Hippocampal formation (tissue), 2 donors: ENCODE data around the gene COL24A1.
"Not testable (repeated sequence)": the region's sequence is repeated elsewhere in the genome, so short reads cannot be mapped to it uniquely, and the experiment has no call there.

Experiments used
- DNase-seq, 2 donors: peaks; one replicate each; lab custom pipeline; 2025; lab: John Stamatoyannopoulos, UW

Gene COL24A1

DNA sequence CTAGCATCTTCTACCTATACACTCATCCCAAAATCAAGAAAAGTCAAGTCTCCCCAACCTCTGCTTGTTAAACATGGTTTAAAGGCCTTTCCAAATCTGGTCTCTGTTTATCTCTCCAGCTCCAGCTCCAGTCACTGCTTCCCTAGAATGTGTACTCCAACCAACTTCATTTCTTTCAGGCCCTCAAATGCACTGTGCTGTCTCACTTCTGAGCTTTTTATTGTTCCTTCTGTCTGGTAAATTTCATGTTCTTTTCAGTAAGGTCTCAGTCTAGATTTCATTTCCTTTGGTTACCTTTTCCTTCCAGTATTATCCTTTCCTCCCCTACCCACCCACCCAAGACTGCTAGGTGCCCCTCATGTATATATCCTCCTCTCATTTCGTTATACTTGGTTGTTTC lies 3.7 kb downstream of the COL24A1 start:
- DNase-seq = no peak

DNA sequence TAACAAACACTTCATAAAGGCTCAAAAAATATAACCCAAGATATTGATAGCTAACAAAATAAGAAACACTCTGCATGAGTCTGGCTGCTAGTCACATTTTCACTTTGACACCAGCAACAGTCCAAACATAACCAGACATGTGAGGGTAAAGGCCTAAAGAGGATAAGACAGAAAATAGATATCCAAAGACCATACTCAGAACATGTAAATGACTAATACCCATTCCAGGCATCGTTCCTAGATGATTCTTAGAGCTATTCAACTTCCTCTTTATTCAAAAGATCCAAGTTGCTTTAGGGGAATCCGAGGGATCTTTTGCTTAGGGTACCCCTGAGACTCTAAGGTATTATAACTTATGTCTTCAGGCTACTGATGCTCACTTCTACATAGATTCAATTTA lies 5.1 kb downstream of the COL24A1 start:
- DNase-seq = no peak

DNA sequence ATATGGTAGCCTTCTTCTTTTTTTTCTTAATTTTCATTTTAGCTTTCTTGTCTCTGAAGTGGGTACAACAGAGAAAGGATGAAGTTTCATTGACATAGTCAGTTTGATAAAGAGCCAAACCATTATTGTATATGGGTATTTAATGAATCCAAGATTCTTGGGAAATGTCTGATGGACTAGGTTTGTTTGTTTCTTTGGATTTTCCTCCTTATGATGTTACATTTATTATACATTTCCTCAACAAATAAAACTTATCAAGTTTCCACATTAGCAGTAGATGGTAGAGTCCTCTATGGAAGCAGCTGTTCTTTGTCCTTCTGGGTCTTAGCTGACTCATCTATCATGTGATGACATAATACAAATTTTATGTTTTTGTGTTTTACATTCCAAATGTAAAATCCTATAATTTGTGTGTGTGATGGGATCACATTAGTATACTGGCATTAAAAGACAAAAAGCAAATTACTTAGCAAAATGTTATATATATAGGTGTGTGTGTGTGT lies 6.0 kb downstream of the COL24A1 start:
- DNase-seq = no peak

DNA sequence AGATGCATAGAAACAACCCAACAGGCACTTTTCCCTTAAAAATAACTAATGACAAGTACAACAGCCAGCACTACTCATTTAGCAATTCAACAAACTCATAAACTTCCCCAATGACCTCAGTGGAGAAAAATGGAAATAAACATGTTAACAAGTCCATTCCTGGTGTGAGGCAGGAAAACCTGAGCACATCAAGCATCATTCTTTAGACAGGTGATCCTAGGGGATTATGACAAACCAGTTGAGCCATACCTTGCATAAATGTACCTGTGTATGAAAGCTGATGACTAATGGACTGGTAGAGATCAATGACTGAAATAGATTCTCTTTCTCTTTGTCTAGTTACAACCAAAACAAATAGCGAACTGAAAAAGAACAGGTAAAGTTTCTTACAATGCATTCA lies 7.0 kb downstream of the COL24A1 start:
- DNase-seq = no peak

DNA sequence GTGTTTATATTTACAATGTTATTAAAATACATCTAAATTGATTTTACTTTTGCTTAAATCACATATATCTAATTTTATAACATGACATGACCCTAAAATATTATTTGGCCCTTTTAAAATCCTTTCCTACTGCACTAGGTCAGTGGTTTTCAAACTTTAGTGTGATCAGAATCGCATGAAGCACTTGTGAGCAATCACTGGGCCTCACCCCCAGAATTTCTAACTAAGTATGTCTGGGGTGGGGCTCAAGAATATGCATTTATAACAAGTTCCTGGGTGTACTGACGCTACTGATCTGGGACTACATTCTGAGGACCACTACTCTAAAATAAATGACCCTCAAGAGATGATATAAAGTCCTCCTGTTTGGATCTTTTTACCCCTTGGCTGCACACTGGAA lies 8.8 kb downstream of the COL24A1 start:
- DNase-seq = no peak

DNA sequence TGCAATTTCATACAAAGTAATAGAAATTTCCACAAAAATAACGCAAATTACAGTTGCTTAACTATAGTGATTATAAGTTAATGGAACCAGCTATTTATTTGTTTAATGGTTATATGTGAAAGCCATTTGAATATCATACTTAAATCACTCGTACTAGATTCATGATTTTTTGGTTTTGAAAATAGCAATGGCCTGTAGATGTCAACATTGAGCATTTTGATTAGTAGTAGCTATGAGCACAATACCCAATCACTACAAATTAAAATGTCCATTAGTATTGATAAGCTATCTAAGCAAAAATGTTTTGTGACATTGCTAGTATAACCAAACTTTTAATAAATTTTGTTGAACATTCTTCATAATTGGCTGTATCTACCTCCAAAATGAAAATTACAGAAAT lies 10.0 kb downstream of the COL24A1 start:
- DNase-seq = no peak

DNA sequence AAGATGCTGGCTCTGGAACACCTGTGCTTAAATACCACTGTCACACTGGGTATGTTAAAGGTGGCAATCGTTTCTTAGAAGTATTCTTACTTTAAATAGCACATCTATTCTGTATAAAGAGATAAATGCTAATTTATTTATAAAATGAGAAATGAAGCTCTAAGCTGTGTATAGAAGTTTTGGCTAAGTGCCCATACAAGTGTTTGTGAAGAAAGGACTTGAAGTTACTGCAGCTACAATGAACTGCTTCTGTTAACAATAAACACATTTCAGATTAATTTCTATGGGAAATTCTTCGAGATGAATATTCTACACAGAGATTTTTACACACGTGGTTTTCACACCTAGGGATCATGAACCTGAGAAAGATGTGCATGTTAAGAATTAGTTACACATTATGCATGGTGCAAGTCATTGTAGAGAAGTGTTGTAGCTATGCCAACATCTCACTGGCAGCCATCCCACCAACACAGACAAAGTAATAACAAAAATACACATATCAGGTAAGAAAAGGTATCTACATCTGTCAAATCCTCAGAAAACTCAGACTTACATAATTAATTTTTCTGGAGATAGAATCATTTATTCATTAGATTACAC lies 16.2 kb downstream of the COL24A1 start:
- no peak for DNase-seq

DNA sequence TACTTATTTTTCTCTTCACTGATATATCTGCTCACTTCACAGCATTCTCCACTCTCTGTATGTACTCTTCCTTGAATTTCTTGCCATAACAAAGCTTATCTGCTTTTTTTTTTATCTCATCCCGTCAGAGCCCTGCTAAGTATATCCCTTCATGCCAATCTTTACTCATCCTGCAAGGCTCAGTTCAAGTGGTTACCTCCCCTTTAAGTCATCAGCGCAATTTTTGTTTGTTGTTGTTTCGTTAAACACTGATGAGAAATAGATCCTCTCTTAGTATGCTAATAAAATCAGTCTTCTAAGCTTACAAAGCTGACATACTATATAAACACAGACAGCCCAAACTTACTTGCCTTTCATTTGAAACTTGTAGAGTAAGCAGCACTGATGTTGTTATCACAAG lies 17.8 kb downstream of the COL24A1 start:
- no peak for DNase-seq

DNA sequence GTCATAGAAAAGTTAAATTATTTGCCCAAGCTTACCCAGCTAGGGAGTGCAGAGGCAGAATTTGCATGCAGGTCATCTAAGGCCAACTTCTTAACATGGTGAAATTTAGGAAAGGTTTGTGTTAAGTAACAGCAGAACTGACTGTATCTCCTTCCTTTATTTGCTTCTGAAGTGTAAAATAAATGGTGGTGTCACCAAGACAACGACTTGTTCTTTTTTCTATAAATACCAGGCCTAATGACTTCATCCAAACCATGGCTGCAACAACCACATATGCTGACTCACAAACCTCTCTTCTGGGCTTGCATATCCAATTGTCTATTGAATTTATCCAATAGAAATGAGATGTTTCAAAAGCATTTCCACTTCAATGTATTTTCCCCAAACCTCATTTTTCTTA lies 19.1 kb downstream of the COL24A1 start:
- no peak for DNase-seq

DNA sequence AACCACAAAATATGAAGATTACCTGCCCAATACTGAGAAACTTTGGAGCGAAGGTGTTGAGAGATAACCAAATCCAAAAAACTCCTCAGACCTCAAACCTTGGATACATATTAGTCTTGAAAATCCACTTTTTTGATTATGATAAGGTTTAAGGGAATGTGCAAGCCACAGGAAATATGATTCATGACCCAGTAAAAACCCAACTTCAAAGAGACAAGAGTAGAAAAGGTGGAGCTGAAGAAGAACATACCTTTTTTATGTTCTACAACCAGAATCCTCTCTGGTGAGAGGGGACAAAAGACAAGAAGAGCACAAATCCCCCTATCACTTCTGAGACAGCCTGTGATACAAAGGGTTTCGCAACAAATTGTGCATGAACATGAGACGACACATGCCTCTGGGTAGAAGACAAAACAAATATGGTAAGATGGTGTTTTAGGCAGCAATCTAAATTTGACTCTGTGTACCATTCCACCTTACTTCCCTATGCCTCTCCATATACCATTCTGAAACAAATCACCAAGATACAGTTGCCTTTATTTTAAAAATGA lies 37.3 kb downstream of the COL24A1 start:
- DNase-seq = no peak

DNA sequence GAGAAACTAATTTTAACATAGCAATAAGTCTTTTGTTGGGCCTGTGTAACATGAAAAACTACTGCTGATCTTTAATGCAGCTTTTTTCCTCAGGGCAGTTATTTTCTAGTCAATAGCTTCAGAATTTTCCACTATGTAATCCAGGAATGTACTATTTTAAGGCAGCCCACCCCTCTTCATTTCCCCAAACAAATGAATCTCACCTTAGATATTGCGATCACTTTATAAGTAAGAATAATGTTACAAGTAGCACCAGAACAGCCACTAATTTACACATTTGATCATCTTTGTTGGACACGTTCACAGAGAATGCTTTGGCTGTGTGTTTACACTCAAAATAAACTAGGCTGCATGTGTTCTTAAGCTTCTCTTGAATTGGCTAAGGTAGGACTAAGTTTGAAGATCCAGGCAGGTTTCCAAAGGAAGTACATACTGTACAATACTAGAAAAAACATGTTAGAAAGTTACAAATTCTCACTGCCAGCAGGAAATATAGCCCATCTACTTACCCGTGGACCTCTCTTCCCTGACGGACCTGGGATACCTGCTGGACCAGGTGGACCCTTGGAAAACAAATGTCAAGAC lies 41.7 kb downstream of the COL24A1 start:
- no peak for DNase-seq

DNA sequence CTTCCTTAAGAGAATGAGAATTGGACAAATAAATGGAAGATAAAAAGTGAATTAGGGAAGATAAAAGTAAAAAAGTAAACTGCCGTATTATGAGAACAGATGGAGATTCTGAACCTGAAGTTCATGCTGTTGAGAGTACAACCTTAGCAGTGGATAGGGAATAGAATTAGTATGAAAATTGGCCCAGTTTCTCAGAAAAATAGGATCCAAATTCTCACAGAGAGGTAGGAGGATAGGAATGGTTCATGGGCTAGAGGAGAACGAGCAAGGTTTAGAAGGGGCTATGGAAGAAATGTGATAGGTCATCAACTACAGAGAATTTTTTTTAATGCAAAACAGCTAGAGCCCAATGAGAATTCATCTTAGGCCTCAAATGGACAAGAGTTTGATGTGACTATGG lies 42.3 kb downstream of the COL24A1 start:
- no peak for DNase-seq

DNA sequence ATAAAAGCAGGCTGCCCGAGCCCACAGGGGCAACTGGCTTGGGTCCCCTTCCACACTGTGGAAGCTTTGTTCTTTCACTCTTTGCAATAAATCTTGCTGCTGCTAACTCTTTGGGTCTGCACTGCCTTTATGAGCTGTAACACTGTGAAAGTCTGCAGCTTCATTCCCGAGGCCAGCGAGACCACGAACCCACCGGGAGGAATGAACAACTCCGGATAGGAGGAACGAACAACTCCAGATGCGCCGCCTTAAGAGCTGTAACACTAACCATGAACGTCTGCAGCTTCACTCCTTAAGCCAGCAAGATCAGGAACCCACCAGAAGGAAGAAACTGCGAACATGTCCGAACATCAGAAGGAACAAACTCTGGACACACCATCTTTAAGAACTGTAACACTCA lies 45.0 kb downstream of the COL24A1 start:
- DNase-seq = not testable (repeated sequence)

DNA sequence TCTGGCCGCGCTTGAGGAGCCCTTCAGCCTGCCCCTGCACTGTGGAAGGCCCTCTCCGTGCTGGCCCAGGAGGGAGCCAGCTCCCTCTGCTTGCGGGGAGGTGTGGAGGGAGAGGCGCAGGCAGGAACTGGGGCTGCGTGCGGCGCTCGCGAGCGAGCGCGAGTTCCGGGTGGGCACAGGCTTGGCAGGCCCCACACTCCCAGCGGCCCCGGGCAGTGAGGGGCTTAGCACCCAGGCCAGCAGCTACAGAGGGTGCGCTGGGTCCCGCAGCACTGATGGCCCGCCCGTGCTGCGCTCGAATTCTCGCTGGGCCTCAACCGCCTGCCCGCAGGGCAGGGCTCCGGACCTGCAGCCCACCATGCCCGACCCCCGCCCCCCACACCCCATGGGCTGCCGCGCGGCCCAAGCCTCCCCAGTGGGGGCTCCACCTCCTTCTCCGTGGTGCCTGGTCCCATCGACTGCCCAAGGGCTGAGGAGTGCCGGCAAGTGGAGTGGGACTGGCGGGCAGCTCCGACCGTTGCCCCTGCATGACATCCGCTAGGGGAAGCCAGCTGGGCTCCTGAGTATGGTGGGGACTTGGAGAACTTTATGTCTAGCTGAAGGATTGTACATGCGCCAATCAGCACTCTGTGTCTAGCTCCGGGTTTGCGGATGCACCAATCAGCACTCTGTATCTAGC lies 46.0 kb downstream of the COL24A1 start:
- DNase-seq = no peak

DNA sequence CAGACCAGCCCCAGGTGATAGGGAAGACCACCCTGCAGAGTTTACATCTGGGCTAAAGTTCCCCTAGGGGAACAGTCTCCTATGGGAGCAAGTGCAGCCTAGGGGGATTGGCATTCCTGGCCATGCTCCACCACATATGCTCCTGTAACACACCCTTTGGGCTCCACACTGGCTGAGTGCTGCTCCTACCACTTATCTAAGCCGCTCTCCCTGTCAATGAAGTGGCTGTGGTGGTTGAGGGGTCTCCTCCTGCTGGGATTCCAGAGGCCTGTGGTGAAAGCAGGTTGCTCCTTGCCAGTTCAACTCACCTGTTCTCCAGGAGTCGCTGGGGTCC lies 51.1 kb downstream of the COL24A1 start:
- DNase-seq = no peak

DNA sequence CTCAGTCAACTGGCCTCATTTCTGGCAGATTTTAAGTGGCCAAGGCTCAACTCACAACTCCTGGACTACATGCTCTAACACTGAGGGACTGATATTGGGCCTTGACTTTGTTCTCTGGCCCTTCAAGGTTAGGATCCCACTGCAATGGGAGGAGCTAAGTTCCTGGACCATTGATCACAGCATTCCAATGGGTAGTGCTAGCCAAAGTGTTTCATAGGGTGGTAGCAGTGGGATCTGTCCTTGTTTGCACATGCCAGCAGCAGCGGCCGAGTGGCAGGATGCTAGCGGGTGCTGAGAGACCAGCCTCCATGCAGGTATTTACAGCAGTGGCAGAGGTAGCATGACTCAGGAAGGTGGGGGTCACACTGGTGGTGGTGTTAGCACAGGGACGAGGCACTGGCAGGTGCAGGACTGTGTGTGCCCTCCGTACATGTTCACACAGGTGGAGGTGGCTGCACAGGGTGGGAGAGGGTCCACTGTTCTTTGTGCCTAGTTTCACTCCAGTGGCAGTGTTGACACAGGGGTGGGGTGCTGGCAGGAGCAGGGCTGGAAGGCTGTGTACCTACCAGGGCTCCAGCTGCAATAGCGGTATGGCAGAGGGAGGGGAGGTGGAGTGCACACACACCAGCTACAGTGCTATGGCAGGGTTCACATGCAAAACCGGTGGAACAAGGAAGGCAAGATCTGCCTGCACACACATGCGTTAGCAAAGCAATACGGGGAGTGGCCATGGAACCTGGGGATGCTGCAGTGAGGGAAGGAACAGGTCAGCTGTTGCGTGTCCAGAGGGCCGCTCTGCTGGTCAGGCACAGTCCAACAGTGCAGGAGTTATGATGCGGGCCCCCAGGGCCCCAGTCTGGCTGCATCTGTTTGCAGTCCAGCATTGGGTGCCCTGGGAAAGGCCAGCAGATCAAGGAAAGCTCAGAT lies 51.7 kb downstream of the COL24A1 start:
- DNase-seq = no peak

DNA sequence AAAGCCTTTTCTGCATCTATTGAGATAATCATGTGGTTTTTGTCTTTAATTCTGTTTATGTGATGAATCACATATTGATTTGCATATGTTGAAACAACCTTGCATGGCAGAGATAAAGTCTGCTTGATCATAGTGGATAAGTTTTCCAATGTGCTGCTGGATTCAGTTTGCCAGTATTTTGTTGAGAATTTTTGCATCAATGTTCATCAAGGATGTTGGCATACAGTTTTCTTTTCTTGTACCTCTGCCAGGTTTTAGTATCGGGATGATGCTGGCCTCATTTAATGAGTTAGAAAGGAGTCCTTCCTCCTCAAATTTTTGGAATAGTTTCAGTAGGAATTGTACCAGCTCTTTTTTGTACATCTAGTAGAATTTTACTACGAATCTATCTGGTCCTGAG lies 55.0 kb downstream of the COL24A1 start:
- DNase-seq = no peak

DNA sequence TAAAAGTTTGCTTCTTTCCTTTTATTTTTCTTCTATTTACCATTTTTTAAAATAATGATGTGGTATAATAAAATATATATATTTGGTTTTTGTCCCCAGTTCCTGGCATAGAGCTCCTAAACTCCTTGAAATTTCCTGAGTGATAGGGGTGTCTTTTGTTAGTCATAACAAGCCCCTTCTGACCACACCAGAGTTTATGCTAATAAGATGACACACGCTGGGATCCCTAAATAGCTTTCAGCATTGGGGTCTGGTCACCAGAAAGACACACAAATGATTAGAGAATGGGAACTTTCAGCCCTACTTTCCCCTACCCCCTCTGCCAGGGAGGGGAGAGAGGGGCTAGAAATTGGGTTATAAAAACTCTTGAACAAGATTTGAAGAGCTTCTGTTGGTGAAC lies 56.2 kb downstream of the COL24A1 start:
- no peak for DNase-seq

DNA sequence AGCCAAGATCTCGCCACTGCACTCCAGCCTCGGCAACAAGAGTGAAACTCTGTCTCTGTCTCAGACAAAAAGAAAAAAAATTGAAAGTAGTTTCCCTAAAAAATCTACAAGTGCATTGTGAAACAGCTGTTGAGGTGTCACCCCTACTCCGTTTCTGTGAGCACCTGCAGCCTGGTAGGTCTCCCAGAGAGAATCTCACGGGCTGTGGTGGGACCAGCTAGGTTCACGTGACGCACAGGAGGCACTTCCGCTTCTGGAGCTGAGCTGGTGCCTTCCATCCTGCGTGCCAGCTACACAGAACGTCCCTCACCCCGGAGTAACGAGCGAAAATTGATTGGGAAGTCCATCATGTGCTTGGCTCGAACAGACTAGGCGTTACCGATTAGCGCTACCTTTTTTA lies 66.8 kb downstream of the COL24A1 start:
- DNase-seq = no peak

DNA sequence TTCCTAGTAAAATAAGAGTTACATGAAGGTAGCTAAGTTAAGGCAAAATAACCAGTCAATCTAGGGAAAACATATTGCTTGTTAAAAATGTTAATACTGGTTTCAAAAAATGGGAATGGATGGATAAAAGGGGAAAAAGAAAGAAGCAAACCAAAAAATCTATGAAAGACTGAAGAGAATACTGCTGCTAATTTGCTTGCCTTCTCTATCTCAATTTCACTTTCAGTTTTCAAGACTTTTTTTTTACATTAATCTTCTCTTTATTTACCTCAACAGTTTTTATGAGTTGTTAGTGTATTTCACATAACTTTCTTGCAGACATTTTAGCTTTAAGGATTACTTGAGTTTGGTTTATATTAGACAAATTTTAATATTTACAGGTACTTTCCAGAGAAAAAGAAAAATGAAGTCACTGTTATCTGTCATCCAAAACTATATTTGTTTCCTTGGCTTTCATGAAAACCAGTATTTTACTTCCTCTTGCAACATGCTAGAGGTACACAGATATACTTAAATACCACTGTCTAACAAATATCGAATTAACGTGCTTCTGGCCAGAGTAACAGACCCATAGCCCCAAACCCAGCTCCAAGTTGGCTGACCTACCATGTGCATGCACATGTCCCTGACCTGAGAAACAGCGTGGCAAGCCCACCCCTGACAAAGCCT lies 70.7 kb downstream of the COL24A1 start:
- no peak for DNase-seq

DNA sequence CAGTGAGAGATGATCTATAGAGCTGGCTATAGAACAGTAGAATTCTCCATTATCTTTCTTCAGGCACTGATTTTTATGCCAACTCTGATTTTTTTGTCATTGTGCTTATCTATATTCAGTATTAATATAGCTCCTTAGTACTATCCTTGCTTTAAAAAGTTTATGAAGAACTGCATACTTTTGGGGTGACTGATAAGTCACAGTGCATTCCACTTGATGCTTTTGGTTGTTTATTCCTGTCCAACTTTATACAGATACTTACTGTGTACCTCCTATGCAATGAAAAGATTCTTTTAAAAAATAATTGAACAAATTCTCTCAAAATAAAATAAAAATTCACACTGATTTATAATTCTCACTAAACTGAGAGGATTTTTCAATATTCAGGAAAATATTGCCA lies 71.6 kb downstream of the COL24A1 start:
- DNase-seq = no peak

DNA sequence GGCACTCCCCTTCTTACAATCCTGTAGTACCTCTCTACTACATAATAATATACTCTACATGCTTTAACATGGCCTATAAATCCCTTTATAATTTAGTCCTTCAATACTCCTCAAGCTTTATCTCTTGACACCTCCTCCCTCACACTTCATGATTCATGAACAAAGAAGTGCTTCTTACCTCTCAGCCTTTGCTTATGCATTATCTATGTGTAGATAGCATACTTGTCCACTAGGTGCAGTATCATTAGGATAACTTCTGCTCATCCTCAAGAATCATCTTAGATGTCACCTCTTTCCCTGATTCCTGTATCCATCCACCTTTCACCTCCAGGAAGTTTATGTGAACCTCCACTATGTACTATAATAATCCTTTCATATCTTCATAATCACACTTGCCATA lies 74.4 kb downstream of the COL24A1 start:
- no peak for DNase-seq
